HG03378 (cell line): ENCODE results near the gene WDR31.

Source experiments
- ATAC-seq: cut with Tn5 transposase; IDR thresholded peaks from one replicate; pipeline ENCODE4 v1.9.1; 2021; ENCODE audit warnings: mild to moderate bottlenecking, moderate library complexity; ENCODE audit not compliant: unreplicated experiment

WDR31 gene

GRCh38 chr9:113341712-113342410, 1.8 kb upstream of the WDR31 start:
- ATAC-seq, result no peak

GRCh38 chr9:113337714-113338113, 2.4 kb downstream of the WDR31 start:
- ATAC-seq, result no peak

- ATAC-seq, result no peak
These were observed 8.3 kb downstream of the WDR31 start for GRCh38 chr9:113331780-113332179.

GRCh38 chr9:113328045-113328782, 11.9 kb downstream of the WDR31 start:
- no peak for ATAC-seq

- no peak for ATAC-seq
These were observed 13.8 kb downstream of the WDR31 start for GRCh38 chr9:113326230-113326629.

GRCh38 chr9:113322671-113323070, 17.4 kb downstream of the WDR31 start:
- ATAC-seq, result no peak

GRCh38 chr9:113320051-113320450, 20.0 kb downstream of the WDR31 start:
- ATAC-seq, result no peak

GRCh38 chr9:113319054-113319453, 21.0 kb downstream of the WDR31 start:
- ATAC-seq, result no peak

GRCh38 chr9:113317777-113318176, 22.3 kb downstream of the WDR31 start:
- ATAC-seq, result no peak

GRCh38 chr9:113316030-113316429, 24.0 kb downstream of the WDR31 start:
- ATAC-seq, result no peak

GRCh38 chr9:113315231-113315630, 24.8 kb downstream of the WDR31 start:
- no peak for ATAC-seq

- no peak for ATAC-seq
These were observed 26.8 kb downstream of the WDR31 start for GRCh38 chr9:113313261-113313660.

- ATAC-seq, result no peak
These were observed 28.1 kb downstream of the WDR31 start for GRCh38 chr9:113311961-113312360.

GRCh38 chr9:113310538-113310937, 29.5 kb downstream of the WDR31 start:
- no peak for ATAC-seq

- no peak for ATAC-seq
These were observed 30.8 kb downstream of the WDR31 start for GRCh38 chr9:113309204-113309813.

GRCh38 chr9:113307396-113307975, 32.6 kb downstream of the WDR31 start:
- no peak for ATAC-seq

GRCh38 chr9:113306566-113306965, 33.5 kb downstream of the WDR31 start:
- no peak for ATAC-seq

- no peak for ATAC-seq
These were observed 37.2 kb downstream of the WDR31 start, which contains the start of gene RNF183 for GRCh38 chr9:113302792-113303418. Gene RNF183, minus strand, starts transcription at chr9:113303376. Its CDS starts 5,192 bp downstream, at chr9:113298184.

GRCh38 chr9:113301548-113301947, 38.5 kb downstream of the WDR31 start:
- no peak for ATAC-seq

GRCh38 chr9:113299800-113300292, 40.2 kb downstream of the WDR31 start:
- ATAC-seq, result no peak
